Lung (tissue), 12 donors: ENCODE measurements around the gene GARNL3. TPM values are rescaled to one million over a fixed set of nuclear protein-coding genes. Genes with fewer than 3 reads are reported as not detected.

Source experiments
- ATAC-seq: fragments of 200-7000 bp; cut with Tn5 transposase; one replicate; pipeline ENCODE4 v1.9.1; 2020; ENCODE audit warnings: moderate number of reproducible peaks; ENCODE audit not compliant: insufficient read depth, low FRiP score
- DNase-seq, 3 donors: peaks; one replicate each; pipeline ENCODE4 v3.0.0-alpha.2; 2013 to 2017
- H3K27ac ChIP-seq, 2 donors: one replicate each; pipeline ENCODE4 v1.5.1; 2013; ENCODE audit warnings: mild to moderate bottlenecking in 2 of 2, moderate library complexity in 2 of 2, control low read depth in 1 of 2, inconsistent platforms in 1 of 2, low read depth in 1 of 2, low read length in 1 of 2
- H3K27me3 ChIP-seq, 3 donors: one replicate each; pipeline ENCODE4 v1.5.1; 2013; ENCODE audit warnings: low read length in 2 of 3; ENCODE audit not compliant: control insufficient read depth in 3 of 3, insufficient read depth in 3 of 3
- H3K36me3 ChIP-seq, 4 donors: one replicate each; pipeline ENCODE4 v1.5.1; 2013; ENCODE audit warnings: low read length in 4 of 4, mild to moderate bottlenecking in 1 of 4, moderate library complexity in 1 of 4; ENCODE audit not compliant: control insufficient read depth in 4 of 4, insufficient read depth in 4 of 4
- H3K4me1 ChIP-seq, 5 donors: one replicate each; pipeline ENCODE4 v1.5.1; 2013; ENCODE audit warnings: low read length in 5 of 5, mild to moderate bottlenecking in 2 of 5, moderate library complexity in 1 of 5; ENCODE audit not compliant: control insufficient read depth in 5 of 5, insufficient read depth in 5 of 5
- H3K4me3 ChIP-seq: one replicate; pipeline ENCODE4 v1.5.1; 2013; ENCODE audit warnings: mild to moderate bottlenecking, control low read depth, moderate library complexity
- H3K9ac ChIP-seq, 2 donors: one replicate each; pipeline ENCODE4 v1.5.1; 2013; ENCODE audit warnings: low read length in 2 of 2, control low read depth in 1 of 2; ENCODE audit not compliant: insufficient read depth in 1 of 2
- H3K9me3 ChIP-seq, 4 donors: one replicate each; pipeline ENCODE4 v1.5.1; 2013; ENCODE audit warnings: low read length in 3 of 4, mild to moderate bottlenecking in 1 of 4, moderate library complexity in 1 of 4; ENCODE audit not compliant: control insufficient read depth in 4 of 4, insufficient read depth in 3 of 4
- CTCF ChIP-seq: IDR thresholded peaks from 2 replicates; pipeline ENCODE4 v1.5.1; 2012; ENCODE audit warnings: mild to moderate bottlenecking; ENCODE audit errors: control extremely low read depth, extremely low read depth
- WGBS, 2 donors: extraction: QIAGEN DNeasy Blood & Tissue Kit; methylation state at CpG; one replicate each; pipeline ENCODE4 v1.1.7; 2013; 5-methylcytosine and 5-hydroxymethylcytosine counted together
- polyA plus RNA-seq, 2 donors: library from polyadenylated mRNA; stranded (reverse); fragments of 200-250 nt; gene quantifications; one replicate each; pipeline ENCODE4 v1.2.1, GENCODE V29; 2013
- total RNA-seq, 2 donors: library from RNA; depleted of rRNA in 1 of 2; stranded (reverse); fragments of >200 nt in 1 of 2; gene quantifications; one replicate each; pipeline ENCODE4 v1.2.1, GENCODE V29; 2014 to 2021
- donor health status: control.
- donor health status: control.
- donor health status: Bipolar disorder and iron deficiency.
- donor health status: healthy.
- donor health status: DM: yes; HTN: yes; CAD: no.

The GARNL3 gene
- total and polyA plus RNA-seq, 4 donors, result 1.5 to 31.1 (median 4.4) TPM

- no peaks in the 10 kb centered on the region for H3K9me3 ChIP-seq
- DNase-seq, result no peak
- TF ChIP-seq CTCF, result no peak
- peak overlapping the region; percentile 52 to 75 for H3K27ac ChIP-seq
- no peak overlapping the region for H3K9ac ChIP-seq
- H3K4me1 ChIP-seq, result peaks cover 0 to 8% (median 7%) of the 10 kb centered on the region in 5 donors
- WGBS, 2 donors, result 81 to 89% methylated on average over 7 of the region's 7 CpGs
- no peaks in the 10 kb centered on the region for H3K27me3 ChIP-seq
- no peaks in the 10 kb centered on the region for H3K36me3 ChIP-seq
- ATAC-seq, result no peak
- H3K4me3 ChIP-seq, result no peak overlapping the region
These were observed 5.7 kb upstream of the GARNL3 start for GRCh38 chr9:127258606-127259471.

GRCh38 chr9:127262602-127263001, 2.0 kb upstream of the GARNL3 start:
- no peaks in the 10 kb centered on the region for H3K27me3 ChIP-seq
- no peak for TF ChIP-seq CTCF

DNA sequence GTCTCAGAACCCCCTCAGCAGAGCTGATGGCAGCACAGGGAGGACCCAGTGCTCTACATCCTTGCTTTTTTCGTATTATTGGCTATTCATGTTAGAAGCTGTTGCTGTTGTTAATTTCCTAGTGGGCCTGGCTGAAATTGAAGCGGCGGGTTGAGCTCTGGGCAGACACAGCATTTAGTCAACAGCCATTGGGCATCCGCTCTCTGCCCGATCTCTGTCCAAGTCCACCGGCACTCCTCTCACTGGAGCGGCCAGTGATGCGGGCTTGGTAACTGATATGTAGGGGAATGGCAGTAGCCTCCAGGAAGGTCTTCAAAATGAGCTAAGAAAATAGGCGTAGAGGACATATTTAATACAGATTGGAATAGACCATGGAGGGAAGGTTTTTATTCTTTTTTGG, 1.3 kb upstream of the GARNL3 start:
- no peak for TF ChIP-seq CTCF
- H3K4me3 ChIP-seq, result no peak overlapping the region
- no peaks in the 10 kb centered on the region for H3K27me3 ChIP-seq
- H3K9ac ChIP-seq, result no peak overlapping the region
- H3K36me3 ChIP-seq, result peaks cover 0 to 2% (median 0%) of the 10 kb centered on the region in 4 donors
- no peaks in the 10 kb centered on the region for H3K9me3 ChIP-seq
- 95 to 97% methylated on average over 9 of the region's 9 CpGs for WGBS, 2 donors
- ATAC-seq, result no peak
- no peak overlapping the region for H3K27ac ChIP-seq
- peaks cover 0 to 29% (median 10%) of the 10 kb centered on the region in 5 donors for H3K4me1 ChIP-seq
- DNase-seq, result no peak

More at GRCh38 chr9:127262602-127263001, 2.0 kb upstream of the GARNL3 start:
- peaks cover 0 to 29% (median 10%) of the 10 kb centered on the region in 5 donors for H3K4me1 ChIP-seq
- no peak overlapping the region for H3K9ac ChIP-seq
- H3K9me3 ChIP-seq, result no peaks in the 10 kb centered on the region
- no peak overlapping the region for H3K27ac ChIP-seq
- peaks cover 0 to 2% (median 0%) of the 10 kb centered on the region in 4 donors for H3K36me3 ChIP-seq
- ATAC-seq (no peak), DNase-seq (no peak)
- H3K4me3 ChIP-seq, result no peak overlapping the region
